ENCODE results near the gene INVS.

INVS gene

GRCh38 chr9:100096378-100096916, 2.6 kb upstream of the INVS start:
- H3K9me2 ChIP-seq (replicated peaks; ENCODE audit: control insufficient read depth, low read length), result no peaks in the 10 kb centered on the region
- H3K27me3 ChIP-seq (ENCODE audit: control insufficient read depth, low read length), result no peaks in the 10 kb centered on the region
- no peaks in the 10 kb centered on the region for H3K9me3 ChIP-seq (ENCODE audit: control insufficient read depth, insufficient read depth, low read length)
- H3K4me3 ChIP-seq (ENCODE audit: low read length), result peak overlapping the region; percentile 84
- H3K79me2 ChIP-seq (ENCODE audit: control insufficient read depth, low read length), result peaks cover 92% of the 10 kb centered on the region
- no peak for TF ChIP-seq CTCF (IDR thresholded peaks at IDR 0.05; ENCODE audit: low read depth, low read length, poor library complexity, severe bottlenecking)
- TF ChIP-seq EZH2phosphoT487 (IDR thresholded peaks at IDR 0.05; ENCODE audit: borderline replicate concordance, low read length), result no peak
- H3K4me2 ChIP-seq (ENCODE audit: low read length), result peak overlapping the region; percentile 91
- H3K4me1 ChIP-seq (ENCODE audit: control insufficient read depth, low read length), result peaks cover 67% of the 10 kb centered on the region
- H3K36me3 ChIP-seq (ENCODE audit: control insufficient read depth, low read length), result peaks cover 25% of the 10 kb centered on the region
- peaks cover 6% of the 10 kb centered on the region for H3F3A ChIP-seq (ENCODE audit: control insufficient read depth, insufficient read depth)
- H3K27ac ChIP-seq (ENCODE audit: low read depth, low read length), result peak overlapping the region; percentile 60
- peaks cover 9% of the 10 kb centered on the region; the same call in 1 of the 2 replicates for H4K20me1 ChIP-seq (ENCODE audit: control insufficient read depth, insufficient read depth, low read depth, low read length)

GRCh38 chr9:100098046-100098886, 777 bp upstream of the INVS start:
- Histone ChIP-seq H3K27ac (ENCODE audit: low read depth, low read length) (peak overlapping the region; percentile 60), H3K4me1 (ENCODE audit: control insufficient read depth, low read length) (peaks cover 49% of the 10 kb centered on the region), H3K4me2 (ENCODE audit: low read length) (peak overlapping the region; percentile 91), H3K4me3 (ENCODE audit: low read length) (peak overlapping the region; percentile 84), H3K9me3 (ENCODE audit: control insufficient read depth, insufficient read depth, low read length) (no peaks in the 10 kb centered on the region), H3K9me2 (replicated peaks; ENCODE audit: control insufficient read depth, low read length) (no peaks in the 10 kb centered on the region), H3K27me3 (ENCODE audit: control insufficient read depth, low read length) (no peaks in the 10 kb centered on the region), H3K79me2 (ENCODE audit: control insufficient read depth, low read length) (peaks cover 77% of the 10 kb centered on the region), H4K20me1 (ENCODE audit: control insufficient read depth, insufficient read depth, low read depth, low read length) (0 out of 2 replicates have a peak, but pooled peaks cover 9% of the 10 kb centered on the region), H3F3A (ENCODE audit: control insufficient read depth, insufficient read depth) (peaks cover 6% of the 10 kb centered on the region), H3K36me3 (ENCODE audit: control insufficient read depth, low read length) (peaks cover 25% of the 10 kb centered on the region)
- TF ChIP-seq CTCF (IDR thresholded peaks at IDR 0.05; ENCODE audit: low read depth, low read length, poor library complexity, severe bottlenecking) (no peak), EZH2phosphoT487 (IDR thresholded peaks at IDR 0.05; ENCODE audit: borderline replicate concordance, low read length) (no peak)

- TF ChIP-seq CTCF (IDR thresholded peaks at IDR 0.05; ENCODE audit: low read depth, low read length, poor library complexity, severe bottlenecking) (no peak), EZH2phosphoT487 (IDR thresholded peaks at IDR 0.05; ENCODE audit: borderline replicate concordance, low read length) (no peak)
- peaks cover 63% of the 10 kb centered on the region for H3K79me2 ChIP-seq (ENCODE audit: control insufficient read depth, low read length)
Observed at GRCh38 chr9:100099722-100100042, 639 bp downstream of the INVS start.

More at GRCh38 chr9:100099722-100100042, 639 bp downstream of the INVS start:
- Histone ChIP-seq H3K4me1 (ENCODE audit: control insufficient read depth, low read length) (peaks cover 35% of the 10 kb centered on the region), H3K36me3 (ENCODE audit: control insufficient read depth, low read length) (peaks cover 30% of the 10 kb centered on the region), H3K4me3 (ENCODE audit: low read length) (peak overlapping the region; percentile 84), H4K20me1 (ENCODE audit: control insufficient read depth, insufficient read depth, low read depth, low read length) (0 out of 2 replicates have a peak, but pooled peaks cover 9% of the 10 kb centered on the region), H3F3A (ENCODE audit: control insufficient read depth, insufficient read depth) (no peaks in the 10 kb centered on the region; the same call in 1 of the 2 replicates), H3K27ac (ENCODE audit: low read depth, low read length) (peak overlapping the region; percentile 36), H3K9me3 (ENCODE audit: control insufficient read depth, insufficient read depth, low read length) (no peaks in the 10 kb centered on the region), H3K9me2 (replicated peaks; ENCODE audit: control insufficient read depth, low read length) (no peaks in the 10 kb centered on the region), H3K4me2 (ENCODE audit: low read length) (peak overlapping the region; percentile 91), H3K27me3 (ENCODE audit: control insufficient read depth, low read length) (no peaks in the 10 kb centered on the region)
